CD4-positive, alpha-beta T cell treated with Interleukin-15 for 4 hours (primary cell): ENCODE results near the gene FGFR1OP2.
"Not testable (repeated sequence)": the region's sequence is repeated elsewhere in the genome, so short reads cannot be mapped to it uniquely, and the experiment has no call there.

Source experiments
- DNase-seq: peaks from one replicate; pipeline ENCODE4 v3.0.0-alpha.2; 2020; ENCODE audit warnings: low spot score

Gene FGFR1OP2

DNA sequence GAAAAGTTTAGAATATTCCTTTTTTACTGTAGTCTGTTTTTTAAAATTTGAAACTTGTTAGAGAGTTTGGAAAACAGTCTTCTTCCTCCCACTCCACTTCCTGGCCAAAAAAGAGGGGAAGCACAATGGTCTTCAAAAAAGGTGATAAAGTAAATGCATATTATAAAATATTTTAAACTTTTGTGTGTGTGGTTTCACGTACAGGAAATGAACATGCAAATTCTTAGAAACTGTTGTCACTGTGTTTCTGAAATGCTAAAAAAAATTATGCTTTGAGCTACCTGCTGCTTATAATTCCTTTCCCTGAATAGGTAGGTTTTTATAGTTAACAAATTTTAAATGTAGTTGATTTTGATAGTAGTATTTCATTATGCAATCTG lies 2.9 kb downstream of the FGFR1OP2 start:
- peak; percentile 57 for DNase-seq

DNA sequence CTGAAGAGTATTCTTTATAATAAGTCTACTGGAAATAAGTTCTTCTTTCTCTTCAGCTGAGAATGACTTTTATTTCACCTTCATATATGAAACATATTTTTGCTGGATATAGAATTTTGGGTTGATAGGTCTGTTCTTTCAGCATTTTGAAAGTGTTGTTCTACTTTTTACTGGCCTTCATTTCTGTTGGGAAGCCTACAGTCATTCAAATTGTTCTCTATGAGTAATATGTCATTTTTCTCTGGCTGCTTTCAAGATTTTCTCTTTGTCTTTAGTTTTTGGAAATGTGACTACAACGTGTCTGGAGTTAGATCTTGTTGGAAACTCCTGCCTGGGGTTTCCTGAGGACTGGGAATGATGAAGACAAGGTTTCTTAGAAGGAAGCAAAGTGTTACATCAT lies 10.0 kb downstream of the FGFR1OP2 start:
- DNase-seq, result no peak

GRCh38 chr12:26953447-26953846 lies 15.2 kb downstream of the FGFR1OP2 start:
- no peak for DNase-seq

DNA sequence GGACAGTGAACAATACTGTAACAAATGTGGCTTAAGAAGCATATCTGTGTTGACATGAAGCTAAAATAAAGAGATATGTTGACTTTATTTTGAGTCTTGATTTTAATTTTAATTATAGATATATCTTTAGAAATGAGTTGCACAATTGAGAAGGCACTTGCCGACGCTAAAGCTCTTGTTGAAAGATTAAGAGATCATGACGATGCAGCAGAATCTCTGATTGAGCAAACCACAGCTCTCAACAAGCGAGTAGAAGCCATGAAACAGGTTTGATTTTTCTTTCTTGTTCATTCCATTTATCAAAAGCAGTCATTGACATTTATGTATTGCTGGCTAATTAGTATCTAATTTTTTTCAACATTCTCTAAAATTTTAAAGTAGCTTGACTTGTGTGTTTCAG lies 15.8 kb downstream of the FGFR1OP2 start:
- DNase-seq, result no peak

DNA sequence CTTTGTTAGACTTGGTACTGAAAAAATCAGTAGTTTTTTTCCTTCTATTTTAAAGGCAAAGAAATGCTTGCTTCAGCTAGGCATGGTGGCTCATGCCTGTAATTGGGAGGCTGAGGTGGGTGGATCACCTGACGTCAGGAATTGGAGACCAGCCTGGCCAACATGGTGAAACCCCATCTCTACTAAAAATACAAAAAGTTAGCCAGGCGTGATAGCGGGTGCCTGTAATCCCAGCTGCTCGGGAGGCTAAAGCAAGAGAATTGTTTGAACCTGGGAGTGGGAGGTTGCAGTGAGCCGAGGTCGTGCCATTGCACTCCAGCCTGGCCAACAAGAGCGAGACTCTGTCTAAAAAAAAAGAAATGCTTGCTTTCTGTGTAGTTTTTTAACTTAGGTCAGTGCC lies 23.1 kb downstream of the FGFR1OP2 start:
- not testable (repeated sequence) for DNase-seq

DNA sequence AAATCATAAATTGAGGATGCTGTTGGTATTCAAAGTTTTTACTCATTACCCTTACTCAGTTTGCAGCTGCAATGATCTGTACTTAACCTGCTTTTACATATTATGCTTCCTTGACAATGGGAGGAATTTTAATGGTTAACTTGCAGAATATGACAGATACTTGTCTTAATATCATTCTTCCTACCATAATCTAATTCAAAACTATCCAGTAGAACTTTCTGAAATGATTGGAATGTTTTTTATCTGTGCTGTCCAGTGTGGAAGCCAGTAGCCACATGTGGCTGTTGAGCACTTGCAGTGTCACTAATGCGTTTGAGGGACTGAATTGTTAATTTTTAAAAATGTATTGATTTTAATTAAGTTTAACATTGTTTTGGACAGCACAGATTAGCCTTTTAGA lies 23.5 kb downstream of the FGFR1OP2 start:
- DNase-seq, result no peak

- no peak for DNase-seq
These were observed 25.1 kb downstream of the FGFR1OP2 start for GRCh38 chr12:26963413-26963812.

GRCh38 chr12:26966842-26967241 lies 28.6 kb downstream of the FGFR1OP2 start:
- DNase-seq, result no peak

GRCh38 chr12:26970136-26970535 lies 31.9 kb downstream of the FGFR1OP2 start:
- no peak for DNase-seq

DNA sequence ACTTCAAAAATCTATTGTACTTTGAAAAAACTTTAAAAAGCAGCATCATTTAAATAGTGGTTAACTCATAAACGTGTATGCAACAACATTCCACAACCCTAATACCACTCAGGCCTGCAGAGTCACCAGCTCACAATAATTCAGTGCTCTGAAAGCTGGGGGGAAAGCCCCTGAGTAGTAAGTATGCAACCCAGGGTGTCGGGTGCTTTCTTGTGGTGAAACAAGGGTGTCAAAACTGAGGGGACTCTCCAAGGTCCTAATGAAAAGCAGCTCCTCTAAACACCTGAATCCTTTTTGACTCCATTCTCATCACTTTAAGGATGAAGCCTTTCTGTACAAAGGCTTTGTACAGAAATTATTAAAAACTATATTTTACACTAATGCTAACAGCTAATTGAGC lies 33.7 kb downstream of the FGFR1OP2 start:
- DNase-seq, result peak; percentile 77

GRCh38 chr12:26976687-26977086 lies 38.4 kb downstream of the FGFR1OP2 start:
- DNase-seq, result no peak

- no peak for DNase-seq
These were observed 40.5 kb downstream of the FGFR1OP2 start for GRCh38 chr12:26978801-26979200.

DNA sequence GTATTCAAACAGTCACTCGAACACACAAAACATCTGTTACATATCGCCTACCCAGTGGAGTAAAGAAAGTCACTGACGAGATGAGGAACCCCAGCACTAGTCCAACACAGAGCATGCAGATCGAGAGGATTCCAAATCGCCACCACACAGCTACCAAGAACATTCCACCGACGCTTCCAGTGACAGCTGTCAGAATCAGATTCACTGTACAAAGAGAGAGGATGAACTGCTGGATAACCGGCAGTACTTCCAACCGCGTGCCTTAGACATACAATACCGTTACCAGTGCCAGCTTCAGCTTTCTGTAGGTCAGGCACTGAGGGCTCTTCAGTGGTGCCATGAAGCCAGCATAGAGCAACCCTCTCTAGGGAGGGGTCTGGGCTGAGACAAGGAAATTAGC lies 41.5 kb downstream of the FGFR1OP2 start:
- no peak for DNase-seq

GRCh38 chr12:26982866-26983265 lies 44.6 kb downstream of the FGFR1OP2 start:
- DNase-seq, result no peak

DNA sequence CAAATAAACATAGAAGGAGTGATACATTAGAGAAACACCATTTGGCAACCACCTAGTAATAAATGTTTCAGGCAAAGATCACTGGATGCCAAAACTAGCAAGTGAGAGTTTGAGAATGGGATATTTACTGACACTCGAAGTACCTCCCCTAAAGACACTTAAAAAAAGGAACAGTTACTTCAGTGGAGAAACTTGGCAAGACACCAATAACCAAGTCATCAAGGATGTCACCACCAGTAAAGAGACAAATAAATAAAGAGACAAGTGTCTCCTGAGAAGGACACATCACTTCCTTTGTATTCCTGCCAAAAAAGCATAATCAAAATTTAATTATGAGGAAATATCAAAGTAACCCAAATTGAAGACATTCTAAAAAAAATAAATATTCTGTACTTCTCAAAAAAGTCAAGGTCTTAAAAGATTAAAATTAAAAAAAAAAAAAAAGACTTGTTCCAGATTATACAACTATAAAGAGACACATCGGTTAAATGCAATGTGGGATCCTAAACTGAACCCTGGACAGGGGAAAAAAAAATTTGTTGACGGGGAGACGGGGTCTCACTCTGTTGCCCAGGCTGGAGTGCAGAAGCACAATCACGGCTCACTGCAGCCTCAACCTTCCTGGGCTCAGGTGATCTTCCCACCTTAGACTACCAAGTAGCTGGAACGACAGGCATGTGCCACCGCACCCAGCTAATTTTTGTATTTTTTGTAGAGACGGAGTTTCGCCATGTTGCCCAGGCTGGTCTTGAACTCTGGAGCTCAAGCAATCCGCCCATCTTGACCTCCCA lies 49.6 kb downstream of the FGFR1OP2 start:
- no peak for DNase-seq

- DNase-seq, result no peak
These were observed 50.4 kb downstream of the FGFR1OP2 start for GRCh38 chr12:26988703-26989102.

DNA sequence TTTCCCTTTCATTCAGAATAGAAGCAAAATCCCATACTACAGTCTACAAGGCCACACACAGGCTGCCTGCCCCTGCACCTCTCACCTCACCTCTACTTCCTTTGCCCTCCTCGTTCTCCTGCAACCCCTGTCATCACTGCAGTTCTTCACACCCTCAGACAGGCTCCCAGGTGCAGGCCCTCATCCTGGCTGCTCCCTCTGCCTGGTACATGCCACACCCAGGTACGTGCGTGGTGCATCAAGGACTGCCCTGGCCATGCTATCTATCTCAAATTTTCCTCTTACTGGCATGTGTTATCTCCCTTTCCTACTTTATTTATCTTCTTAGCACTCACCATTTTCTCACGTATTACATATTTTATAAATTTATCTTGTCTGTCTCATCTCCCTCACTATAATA lies 51.6 kb downstream of the FGFR1OP2 start:
- no peak for DNase-seq

- no peak for DNase-seq
These were observed 53.6 kb downstream of the FGFR1OP2 start for GRCh38 chr12:26991826-26992225.

DNA sequence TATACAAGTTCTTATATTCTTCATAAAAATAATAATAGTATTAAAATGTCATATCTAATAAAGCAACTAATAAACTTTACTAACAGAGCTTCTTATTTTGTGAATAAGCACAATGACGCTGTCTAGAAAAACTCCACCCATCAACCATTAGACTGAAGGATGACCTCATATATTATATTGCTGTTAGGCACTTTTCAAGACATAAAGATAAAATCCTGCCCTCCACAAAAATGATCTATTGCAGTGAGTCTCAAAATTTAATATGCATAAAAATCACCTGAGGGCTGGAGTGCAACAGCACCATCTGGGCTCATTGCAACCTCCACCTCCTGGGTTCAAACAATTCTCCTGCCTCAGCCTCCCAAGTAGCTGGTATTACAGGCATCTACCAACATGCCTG lies 55.8 kb downstream of the FGFR1OP2 start:
- DNase-seq, result no peak

DNA sequence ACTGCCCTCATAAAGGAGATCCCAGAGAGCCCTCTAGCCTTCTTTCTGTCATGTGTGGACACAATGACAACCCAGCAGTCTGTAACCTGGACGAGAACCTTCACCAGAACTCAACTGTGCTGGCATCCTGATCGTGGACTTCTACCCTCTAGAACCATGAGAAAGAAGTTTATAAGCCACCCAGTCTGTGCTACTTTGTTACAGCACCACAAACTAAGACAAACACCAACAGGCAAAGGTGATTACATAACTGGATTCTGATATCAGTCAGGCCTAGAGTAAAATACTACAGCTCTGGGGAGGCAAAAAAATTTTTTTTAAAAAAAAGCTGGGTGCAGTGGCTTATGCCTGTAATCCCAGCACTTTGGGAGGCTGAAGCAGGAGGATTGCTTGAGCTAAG lies 57.4 kb downstream of the FGFR1OP2 start:
- no peak for DNase-seq

- no peak for DNase-seq
These were observed 58.7 kb downstream of the FGFR1OP2 start for GRCh38 chr12:26997003-26997402.

DNA sequence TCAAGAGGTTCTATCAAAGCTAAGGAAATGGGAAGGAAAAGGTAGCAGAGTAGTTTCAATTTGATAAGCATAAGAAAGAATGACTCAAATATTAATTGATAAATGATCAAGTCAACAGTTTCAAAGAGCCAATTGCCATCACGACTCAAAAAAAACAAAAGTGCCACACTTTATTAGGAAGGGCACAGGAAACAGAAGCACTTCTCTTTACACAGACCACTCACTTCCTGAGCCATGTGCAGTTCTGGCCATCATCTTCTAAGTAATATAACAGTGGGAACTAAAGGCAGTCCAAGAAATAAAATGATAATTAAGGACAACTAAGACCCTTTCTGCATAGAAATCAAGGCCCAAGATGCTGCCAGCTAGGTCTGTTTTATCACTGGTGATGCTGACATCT lies 62.7 kb downstream of the FGFR1OP2 start:
- no peak for DNase-seq

DNA sequence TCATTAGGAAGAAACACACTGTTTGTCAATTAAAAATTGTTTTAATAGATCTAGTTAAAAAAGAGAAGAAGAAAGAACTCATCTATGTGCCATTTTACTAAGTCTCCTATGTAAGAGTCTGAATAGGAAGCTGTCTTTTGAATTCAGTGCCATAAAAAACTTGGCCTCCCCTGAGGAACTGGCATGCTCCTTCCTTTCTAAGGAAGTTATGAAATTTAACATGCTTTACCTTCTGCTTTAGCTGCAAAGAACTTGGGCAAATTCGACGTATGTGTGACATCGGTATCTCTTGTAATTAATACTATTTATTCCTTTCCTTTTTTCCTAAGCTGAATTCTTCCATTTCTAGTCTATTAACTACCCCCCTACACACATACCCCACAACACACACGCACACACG lies 63.4 kb downstream of the FGFR1OP2 start:
- no peak for DNase-seq

DNA sequence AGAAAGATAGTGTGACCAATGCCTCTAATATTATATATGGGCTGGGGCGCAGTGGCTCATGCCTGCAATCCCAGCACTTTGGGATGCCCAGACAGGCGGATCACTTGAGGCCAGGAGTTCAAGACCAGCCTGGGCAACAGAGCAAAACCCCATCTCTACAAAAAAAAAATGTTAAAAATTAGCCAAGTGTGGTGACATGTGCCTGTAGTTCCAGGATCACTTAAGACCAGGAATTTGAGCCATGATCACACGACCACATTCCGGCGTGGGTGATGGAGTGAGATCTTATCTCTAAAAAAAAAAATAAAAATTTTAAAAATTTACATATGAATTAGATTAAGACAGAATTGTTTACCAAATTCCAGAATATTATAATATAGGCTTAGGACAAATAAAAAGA lies 63.9 kb downstream of the FGFR1OP2 start:
- DNase-seq, result no peak
